ENCODE results near the gene NEK2.

NEK2 gene

GRCh38 chr1:211648980-211649934 lies 26.2 kb downstream of the NEK2 start:
- DNase-seq, result no peak

DNA sequence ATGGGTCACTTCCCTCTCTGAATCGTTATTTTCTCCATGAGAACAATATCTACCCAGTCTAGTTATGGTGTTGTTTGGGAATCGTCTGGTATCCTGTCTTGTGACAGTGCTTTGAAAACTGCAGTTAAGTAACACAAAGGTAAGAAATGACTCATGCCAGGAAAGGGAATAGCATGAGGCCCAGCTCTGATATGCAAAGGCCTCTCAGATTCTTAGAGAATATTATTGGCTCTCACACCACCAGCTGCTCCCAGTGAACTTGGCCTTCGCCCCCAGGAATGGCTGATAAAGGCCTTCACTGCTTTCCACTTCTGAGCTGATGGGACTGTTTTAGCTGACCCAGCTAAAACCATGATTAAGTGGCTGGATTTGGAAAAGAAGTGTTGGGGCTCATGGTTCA lies 27.1 kb downstream of the NEK2 start:
- DNase-seq, result no peak

DNA sequence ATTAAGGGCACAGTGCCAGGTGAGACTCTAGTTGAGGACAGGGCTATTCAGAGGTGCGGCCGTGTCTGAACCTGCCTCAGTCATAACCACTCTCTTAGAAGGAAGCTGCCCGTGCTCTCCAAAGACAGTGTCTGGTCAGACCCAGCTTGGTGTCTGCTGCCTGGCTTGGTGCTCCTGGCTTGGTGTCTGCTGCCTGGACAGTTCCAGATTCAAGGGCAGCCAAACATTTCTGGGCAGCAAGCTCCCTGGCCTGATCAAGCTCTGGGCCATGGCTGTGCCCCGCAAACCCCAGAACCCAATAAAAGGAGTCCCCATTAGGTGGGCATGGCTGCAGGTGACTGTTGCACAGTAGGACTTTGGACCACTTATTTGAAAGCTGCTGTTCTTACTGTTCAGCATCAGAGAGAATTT lies 27.7 kb downstream of the NEK2 start:
- no peak for DNase-seq

- DNase-seq, result no peak
Observed at GRCh38 chr1:211646566-211646965, 28.9 kb downstream of the NEK2 start.

GRCh38 chr1:211645601-211646000 lies 29.8 kb downstream of the NEK2 start:
- peak; percentile 53 for DNase-seq

DNA sequence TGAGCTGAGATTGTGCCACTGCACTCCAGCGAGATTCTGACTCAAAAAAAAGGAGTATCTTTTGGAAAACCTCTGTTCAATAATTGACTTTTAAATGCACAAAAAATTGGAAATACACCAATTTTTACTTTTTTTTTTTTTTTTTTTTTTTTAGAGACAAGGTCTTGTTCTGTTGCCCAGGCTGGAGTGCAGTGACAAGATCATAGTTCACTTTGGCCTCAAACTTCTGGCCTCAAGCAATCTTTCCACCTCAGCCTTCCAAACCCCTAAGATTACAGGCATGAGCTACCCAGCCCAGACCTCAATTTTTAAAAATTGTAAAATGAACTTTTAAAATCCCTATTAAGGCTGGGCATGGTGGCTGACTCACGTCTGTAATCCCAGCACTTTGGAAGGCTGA lies 30.8 kb downstream of the NEK2 start:
- no peak for DNase-seq

GRCh38 chr1:211643324-211644212 lies 31.9 kb downstream of the NEK2 start:
- peak; percentile 27 for DNase-seq

- no peak for DNase-seq
Observed at GRCh38 chr1:211642870-211643269, 32.6 kb downstream of the NEK2 start.

GRCh38 chr1:211641942-211642341 lies 33.5 kb downstream of the NEK2 start:
- no peak for DNase-seq

DNA sequence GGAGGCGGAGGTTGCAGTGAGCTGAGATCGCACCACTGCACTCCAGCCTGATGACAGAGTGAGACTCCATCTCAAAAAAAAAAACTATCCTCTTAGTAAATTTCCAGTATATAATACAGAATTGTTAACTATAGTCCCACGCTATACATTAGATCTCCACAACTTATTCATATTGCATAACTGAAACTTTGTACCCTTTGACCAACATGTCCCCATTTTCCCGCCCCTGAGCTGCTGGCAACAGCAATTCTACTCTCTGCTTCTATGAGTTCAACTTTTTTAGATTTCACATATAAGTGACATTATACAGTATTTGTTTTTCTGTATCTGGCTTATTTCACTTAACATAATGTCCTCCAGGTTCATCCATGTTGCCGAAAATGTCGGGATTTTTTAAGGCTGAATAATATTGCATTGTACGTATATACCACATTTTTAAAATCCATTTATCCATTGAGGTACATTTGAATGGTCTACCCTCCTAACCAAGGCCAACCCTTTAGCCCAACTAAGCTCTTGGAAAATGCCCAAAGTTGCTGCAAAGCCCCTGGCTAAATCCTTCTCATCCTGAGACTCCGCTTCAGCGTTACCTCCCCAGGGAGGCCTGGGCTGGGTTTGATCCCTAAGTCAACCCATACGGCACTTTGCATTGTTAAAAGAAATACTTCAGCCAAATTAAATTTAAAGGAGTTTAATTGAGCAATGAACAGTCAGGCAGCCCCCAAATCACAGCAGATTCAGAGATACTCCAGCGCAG lies 34.2 kb downstream of the NEK2 start:
- no peak for DNase-seq

DNA sequence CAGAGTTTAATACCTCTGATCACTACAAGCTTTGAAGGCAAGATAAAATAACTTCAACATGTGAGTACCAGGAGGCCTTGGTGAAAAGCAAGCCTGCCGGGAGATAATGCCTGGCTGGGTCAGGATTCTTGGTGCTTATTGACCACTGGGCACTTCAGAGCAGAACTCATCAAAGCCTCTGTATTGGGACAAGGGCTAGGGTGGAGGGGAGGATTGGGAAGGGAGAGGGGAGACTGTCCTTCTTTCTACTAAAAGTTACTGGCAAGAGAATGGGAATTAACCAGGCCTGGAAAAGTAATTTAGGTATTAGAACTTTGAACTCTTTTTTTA lies 35.2 kb downstream of the NEK2 start:
- no peak for DNase-seq

DNA sequence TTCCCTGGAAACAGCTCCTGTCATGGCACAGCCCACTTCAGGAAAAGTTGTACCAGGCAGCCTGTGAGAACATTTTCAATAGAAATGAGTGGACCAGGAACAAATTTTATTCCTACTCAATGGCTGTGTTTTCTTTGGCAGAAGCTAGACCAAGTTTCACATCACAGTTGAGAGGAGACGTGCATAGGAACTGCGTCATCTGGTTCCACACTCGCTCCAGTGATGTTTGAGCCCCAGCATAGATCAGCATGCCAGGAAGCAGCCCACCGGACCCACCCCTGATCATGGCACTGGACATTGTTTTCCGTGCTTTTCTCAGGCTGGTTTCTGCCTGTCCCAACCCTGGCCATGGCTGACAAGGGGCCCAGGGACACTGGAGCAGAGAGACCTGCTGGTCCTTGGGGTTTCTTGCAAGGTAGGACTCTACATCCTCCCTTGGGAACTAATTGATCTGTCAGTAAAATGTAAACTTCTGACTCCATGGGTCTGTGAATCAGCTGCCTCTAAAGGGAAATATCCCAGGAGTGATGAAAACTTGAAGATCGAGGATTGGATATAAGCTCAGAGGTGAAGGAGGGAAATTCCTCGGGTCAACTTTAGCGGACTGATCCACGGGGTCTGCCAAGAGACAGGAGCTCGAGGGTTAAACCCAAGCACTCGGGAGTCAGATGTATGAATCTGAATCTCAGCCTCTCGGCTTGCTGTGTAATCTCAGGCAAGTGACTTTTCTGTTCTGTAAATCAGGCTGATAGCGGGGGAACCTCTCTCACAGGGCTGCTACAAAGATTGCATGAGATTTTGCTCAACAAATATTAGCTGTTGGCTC lies 35.7 kb downstream of the NEK2 start:
- DNase-seq, result peak; percentile 97

GRCh38 chr1:211638689-211639101 lies 36.7 kb downstream of the NEK2 start:
- DNase-seq, result no peak

GRCh38 chr1:211638246-211638645 lies 37.2 kb downstream of the NEK2 start:
- no peak for DNase-seq

- DNase-seq, result no peak
Observed at GRCh38 chr1:211637066-211637465, 38.4 kb downstream of the NEK2 start.

GRCh38 chr1:211636575-211637029 lies 38.8 kb downstream of the NEK2 start:
- DNase-seq, result peak; percentile 40

DNA sequence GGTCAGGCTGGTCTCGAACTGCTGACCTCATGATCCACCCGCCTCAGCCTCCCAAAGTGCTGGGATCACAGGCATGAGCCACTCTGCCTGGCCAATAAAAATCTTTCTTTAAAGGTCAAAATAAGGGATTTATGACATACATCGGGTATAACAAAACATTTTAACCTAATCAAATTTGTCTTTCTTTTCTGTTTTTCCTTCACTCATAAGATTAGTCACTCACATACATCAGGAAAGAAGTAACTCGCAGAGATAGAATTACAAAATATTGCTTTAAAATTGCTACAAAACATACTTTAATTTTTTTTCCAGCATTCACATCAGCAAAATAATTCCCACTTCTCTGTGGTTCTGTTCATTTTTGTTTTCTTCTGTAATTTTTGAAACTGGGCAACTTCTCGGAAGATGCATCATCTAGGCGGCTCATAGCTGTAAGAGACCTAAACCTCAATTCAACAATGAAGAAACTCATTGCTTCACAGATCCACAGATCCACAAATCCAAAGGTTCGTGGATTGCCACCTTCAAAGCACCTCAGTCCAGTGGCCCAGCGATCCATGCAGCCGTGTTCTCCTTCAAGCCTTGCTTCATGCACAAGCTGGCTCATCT lies 39.7 kb downstream of the NEK2 start:
- no peak for DNase-seq

GRCh38 chr1:211634931-211635330 lies 40.5 kb downstream of the NEK2 start:
- DNase-seq, result no peak

- no peak for DNase-seq
Observed at GRCh38 chr1:211634461-211634860, 41.0 kb downstream of the NEK2 start.

DNA sequence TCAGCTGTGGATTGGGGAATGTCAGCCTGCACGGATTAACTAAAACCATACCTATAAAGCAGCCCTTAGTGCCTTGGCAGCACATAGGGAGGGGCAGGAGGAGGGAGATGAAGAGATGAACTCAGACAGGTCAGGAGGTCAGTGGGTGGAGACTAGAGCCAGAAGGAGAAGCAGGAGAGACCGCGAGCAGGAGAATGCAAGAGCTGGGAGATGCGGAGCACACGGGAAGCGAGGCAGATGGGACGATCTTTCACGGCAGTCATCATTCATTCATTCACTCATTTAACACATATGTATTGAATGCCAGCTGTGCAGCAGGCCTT lies 41.9 kb downstream of the NEK2 start:
- DNase-seq, result no peak

DNA sequence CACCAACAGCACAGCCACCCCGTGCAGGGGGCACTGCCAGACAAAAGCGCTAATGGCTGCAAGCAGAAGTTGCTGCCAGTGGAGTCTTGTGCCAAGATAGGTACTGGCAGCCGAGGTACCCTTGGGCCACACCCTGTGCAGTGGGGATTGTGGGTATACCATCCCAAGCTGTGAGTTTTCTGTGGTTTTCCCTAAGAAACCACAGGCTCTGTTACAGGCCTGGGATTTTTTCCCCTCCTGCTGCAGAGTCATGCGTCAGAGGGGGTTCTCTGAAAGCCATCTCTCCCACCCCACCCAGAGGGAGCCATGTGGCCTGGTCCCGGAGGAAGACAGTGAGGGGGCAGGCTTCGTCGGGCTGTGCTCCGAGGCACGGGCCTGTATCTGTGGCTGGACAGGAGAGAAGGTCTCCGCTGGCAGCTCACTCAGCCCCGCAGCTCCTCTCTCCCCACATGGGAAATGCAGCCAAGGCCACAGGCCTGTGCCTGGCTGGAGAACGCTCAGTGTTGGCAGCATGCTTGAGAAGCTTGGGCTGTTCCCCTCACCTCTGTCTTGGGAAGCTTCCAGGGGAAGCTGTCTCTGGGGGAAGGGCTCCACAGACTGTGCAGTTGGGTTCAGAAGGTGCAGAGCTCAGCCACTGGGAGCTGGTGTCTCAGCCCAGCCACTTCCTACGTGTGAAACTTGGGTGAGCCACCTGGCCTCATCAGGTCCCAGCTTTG lies 42.5 kb downstream of the NEK2 start:
- DNase-seq, result peak; percentile 93

Data from fibroblast of skin of back (primary cell).